ENCODE measurements around the gene ICA1L.

The ICA1L gene

DNA sequence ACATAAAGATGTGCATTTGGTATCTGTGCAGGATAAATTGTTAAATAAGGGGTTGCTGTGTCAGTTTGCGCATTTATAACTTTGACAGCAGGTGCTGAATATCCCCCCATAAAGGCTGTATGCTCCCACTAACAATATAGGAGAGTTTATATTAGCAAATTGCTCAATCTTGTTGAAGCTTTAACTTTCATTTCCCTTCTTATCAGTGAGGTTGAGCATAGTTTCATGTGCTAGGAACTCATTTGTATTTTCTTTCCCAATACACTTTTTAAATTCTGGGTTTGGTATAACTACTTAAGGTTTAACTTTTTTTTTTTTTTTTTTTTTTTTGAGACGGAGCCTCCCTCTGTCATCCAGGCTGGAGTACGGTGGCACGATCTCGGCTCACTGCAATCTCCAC lies 147.8 kb downstream of the ICA1L start:
- ChIA-PET CTCF (interaction anchor here (0.6 kb wide), 1 partner anchor 69 kb away, joined by 4 read pairs; no protein-coding TSS in a partner anchor), POLR2A (no interaction called here)
- no peaks in the 10 kb centered on the region for H3K9me3 ChIP-seq (ENCODE audit: control insufficient read depth, insufficient read depth, low read depth, low read length)
- H3K36me3 ChIP-seq (ENCODE audit: control insufficient read depth in 2 of 2, insufficient read depth in 1 of 2, low read length in 2 of 2), result no peaks in the 10 kb centered on the region
- TF ChIP-seq IKZF3 (tag by site-specific recombination; IDR thresholded peaks at IDR 0.05) (no peak), ZNF23 (tag by site-specific recombination; IDR thresholded peaks at IDR 0.05; ENCODE audit: borderline replicate concordance) (no peak), ZNF529 (tag by site-specific recombination; IDR thresholded peaks at IDR 0.05; ENCODE audit: insufficient replicate concordance) (no peak), ZNF433 (tag by site-specific recombination; IDR thresholded peaks at IDR 0.05; ENCODE audit: low read depth) (no peak), MZF1 (tag by site-specific recombination; IDR thresholded peaks at IDR 0.05; ENCODE audit: borderline replicate concordance) (no peak), ZBTB48 (tag by site-specific recombination; IDR thresholded peaks at IDR 0.05) (no peak)
- H3K4me3 ChIP-seq (ENCODE audit: low read depth, low read length), result no peak overlapping the region
- H3K4me1 ChIP-seq (ENCODE audit: control insufficient read depth, insufficient read depth, low read length), result peaks cover 8% of the 10 kb centered on the region
- H3K27ac ChIP-seq (ENCODE audit: extremely low read depth, low read depth, low read length), result no peak overlapping the region

All from HEK293 (cell line).